IMR-90 (cell line): Measurements from ENCODE around the gene SYNE1.

Experiments
- MAZ ChIP-seq: IDR thresholded peaks from 2 replicates; pipeline ENCODE4 v1.6.1; 2012; ENCODE audit warnings: low read depth, mild to moderate bottlenecking, low read length, improper control_type of control experiment, moderate library complexity, borderline replicate concordance
- MXI1 ChIP-seq: IDR thresholded peaks from 2 replicates; pipeline ENCODE4 v1.6.1; 2012; ENCODE audit warnings: low read depth, mild to moderate bottlenecking, low read length, moderate library complexity, borderline replicate concordance
- POLR2A ChIP-seq: IDR thresholded peaks from 2 replicates; pipeline ENCODE4 v1.6.1; 2012; ENCODE audit warnings: mild to moderate bottlenecking, low read depth, low read length
- RFX5 ChIP-seq: IDR thresholded peaks from 2 replicates; pipeline ENCODE4 v1.8.0; 2012; ENCODE audit warnings: low read depth, mild to moderate bottlenecking, low read length, moderate library complexity
- TF ChIP-seq, protein P1 (sequence below): conservative IDR thresholded peaks from 2 replicates; pipeline ENCODE4 v1.5.1; 2012; ENCODE audit warnings: mild to moderate bottlenecking, low read depth, low read length, improper control_type of control experiment

DNA sequence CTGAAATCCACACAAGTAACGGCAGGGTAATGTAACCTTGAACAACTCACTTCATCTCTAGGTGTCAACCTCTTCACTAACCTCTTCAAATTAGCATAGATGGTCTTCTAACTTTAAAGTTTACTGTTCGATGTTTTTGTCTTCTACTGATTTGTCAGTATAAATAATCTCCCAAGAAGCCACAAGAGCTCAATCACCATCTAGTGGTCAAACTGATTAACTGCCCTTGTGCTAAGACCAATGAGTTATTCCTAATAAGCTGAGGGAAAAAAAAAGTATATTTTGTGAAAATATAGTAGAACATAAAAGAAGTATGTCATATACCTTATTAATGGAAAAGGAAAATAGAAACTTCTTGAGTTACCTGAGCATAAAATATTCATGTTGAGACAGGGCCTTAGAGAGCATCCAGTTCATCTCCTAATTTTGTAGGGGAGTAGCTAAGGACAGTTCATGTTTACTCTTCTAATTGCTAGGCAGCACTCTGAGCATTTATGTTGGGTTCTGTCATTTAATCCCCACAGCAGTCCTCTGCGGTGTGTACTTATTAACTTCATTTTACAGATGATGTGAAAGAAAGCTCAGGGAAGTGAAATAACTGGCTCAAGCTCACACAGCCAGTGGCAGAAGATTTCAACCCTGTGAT, 512.6 kb downstream of the SYNE1 start:
- TF ChIP-seq MAZ = no peak
- TF ChIP-seq, protein P1, sequence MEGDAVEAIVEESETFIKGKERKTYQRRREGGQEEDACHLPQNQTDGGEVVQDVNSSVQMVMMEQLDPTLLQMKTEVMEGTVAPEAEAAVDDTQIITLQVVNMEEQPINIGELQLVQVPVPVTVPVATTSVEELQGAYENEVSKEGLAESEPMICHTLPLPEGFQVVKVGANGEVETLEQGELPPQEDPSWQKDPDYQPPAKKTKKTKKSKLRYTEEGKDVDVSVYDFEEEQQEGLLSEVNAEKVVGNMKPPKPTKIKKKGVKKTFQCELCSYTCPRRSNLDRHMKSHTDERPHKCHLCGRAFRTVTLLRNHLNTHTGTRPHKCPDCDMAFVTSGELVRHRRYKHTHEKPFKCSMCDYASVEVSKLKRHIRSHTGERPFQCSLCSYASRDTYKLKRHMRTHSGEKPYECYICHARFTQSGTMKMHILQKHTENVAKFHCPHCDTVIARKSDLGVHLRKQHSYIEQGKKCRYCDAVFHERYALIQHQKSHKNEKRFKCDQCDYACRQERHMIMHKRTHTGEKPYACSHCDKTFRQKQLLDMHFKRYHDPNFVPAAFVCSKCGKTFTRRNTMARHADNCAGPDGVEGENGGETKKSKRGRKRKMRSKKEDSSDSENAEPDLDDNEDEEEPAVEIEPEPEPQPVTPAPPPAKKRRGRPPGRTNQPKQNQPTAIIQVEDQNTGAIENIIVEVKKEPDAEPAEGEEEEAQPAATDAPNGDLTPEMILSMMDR = peak; percentile 83
- no peak for TF ChIP-seq MXI1
- no peak for TF ChIP-seq POLR2A
- no peak for TF ChIP-seq RFX5
